ENCODE data around the gene EIF5.

EIF5 gene

DNA sequence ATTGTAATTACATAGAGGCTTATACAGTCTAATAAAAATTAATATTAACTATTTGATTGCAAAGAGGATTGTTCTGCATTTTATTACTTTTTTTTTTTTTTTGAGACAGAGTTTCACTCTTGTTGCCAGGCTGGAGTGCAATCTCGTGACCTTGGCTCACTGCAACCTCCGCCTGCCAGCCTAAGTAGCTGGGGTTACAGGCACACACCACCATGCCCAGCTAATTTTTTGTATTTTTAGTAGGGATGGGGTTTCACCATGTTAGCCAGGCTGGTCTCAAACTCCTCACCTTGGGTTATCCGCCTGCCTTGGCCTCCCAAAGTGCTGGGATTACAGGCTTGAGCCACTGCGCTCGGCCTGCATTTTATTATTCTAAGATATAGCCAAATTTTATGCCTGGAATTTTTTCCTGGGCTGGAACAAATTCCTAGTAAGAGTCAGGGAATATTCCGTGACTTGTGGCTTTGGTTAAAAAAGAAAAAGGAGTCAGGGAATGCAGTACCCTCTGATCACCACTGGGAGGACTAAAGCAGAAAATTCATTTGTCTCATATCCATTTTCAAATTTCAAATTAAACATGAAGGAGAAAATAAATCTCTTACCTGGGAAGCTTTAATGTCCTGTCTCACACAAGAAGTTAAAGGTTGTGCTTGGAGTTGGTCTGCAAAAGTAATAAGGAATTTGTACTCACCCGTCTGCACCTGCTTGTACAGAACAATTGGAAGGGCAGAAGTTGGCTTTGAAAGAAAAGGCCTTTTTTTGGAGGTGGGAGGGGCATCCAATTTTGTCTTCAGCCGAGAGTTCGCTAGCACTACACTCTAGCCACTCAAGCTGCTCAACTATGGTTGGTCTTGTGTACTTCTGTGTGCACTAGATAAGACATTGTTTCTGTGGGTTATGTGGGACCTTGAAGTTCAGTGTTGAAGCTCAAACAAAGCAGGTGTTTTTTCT, 59.9 kb downstream of the EIF5 start:
- DNase-seq (ENCODE audit: low read depth in 3 of 3) = no peak

Data from stimulated activated CD4-positive, alpha-beta T cell treated with anti-CD3 and anti-CD28 coated beads, TNF-alpha, amount 100 ng/mL, for 48 hours (primary cell).